GM21447 (cell line): ENCODE data around the gene MCIDAS.

ENCODE experiments used
- ATAC-seq: cut with Tn5 transposase; IDR thresholded peaks from one replicate; pipeline ENCODE4 v1.9.1; 2021; ENCODE audit not compliant: unreplicated experiment

MCIDAS gene

DNA sequence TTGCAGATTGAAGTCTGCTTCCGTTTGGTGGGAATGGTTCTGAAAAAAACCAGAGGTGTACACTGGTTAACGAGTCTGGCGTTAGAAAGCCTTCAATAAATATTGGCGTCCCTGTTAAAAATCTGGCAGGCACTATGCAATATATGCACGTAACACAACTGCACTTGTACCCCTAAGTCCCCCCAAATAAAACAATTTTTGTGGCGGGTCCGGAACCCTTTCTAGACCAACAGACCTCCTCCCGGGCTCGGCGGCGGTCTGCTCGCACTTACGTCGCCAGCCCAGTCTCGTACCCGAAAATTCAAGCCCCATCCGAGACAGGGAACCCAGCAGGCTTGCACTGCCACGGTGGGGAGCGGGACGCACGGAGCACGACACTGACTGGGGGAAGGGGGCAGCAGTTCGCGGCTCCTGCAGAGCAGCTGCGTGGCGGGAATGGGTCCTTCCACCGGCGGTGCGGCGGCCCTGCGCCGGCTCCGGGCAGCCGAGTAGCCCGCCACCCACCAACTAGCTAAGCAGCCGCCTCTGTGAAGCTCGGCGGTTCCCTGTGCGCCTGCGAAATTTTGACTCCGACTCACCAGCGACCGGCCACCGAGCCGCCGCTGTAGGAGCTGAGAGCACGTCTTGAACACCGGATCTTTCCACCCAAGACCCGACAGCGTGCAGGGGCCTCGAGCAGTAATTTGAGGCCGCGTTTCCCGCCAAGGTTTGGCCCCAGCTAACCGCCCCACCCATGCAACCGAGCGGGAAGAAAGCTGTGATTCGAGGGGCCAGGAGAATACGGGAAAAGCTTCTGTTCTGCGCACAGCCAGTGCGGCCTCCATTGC lies 3.9 kb downstream of the MCIDAS start:
- no peak for ATAC-seq

DNA sequence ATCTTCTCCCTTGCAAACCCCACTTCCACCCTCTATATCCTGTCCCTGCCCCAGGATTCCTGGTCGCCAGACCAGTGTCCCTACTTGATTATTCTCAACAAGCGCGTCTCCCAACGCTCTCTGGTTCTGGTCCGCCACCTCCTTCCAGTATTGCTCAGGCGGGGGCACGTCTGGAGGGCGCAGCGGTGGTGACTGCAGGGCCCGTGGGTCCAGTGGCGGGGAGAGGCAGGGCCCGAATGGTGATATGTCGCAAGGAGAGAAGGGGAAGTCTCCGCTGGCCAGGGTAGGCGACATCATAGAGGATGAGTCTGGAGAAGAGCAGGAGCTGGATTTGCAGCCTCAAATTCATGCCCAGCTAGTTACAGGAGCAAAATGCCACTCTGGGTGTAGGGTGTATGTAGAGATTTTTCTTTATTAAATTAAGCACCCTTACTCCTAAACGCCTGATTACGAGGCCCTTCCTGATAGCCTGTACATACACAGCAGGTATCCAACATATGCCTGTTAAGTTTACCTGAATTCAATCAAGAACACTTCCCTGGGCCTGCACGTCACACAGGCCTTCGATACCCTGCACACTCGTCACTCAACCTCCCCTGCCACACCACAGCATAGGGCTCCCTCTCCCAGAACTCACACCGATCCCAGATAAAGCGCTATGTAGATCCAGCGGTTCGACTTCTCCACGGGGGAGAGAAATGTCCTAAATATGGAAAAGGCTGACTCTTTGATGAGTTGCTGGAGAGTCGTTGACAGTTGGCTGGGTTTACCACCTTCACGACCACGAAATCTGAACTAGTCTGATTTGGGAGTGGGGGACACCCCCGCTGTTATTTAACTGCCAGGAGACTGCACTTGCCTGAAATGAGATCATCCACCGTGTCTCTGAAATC lies 4.8 kb downstream of the MCIDAS start:
- ATAC-seq, result no peak

DNA sequence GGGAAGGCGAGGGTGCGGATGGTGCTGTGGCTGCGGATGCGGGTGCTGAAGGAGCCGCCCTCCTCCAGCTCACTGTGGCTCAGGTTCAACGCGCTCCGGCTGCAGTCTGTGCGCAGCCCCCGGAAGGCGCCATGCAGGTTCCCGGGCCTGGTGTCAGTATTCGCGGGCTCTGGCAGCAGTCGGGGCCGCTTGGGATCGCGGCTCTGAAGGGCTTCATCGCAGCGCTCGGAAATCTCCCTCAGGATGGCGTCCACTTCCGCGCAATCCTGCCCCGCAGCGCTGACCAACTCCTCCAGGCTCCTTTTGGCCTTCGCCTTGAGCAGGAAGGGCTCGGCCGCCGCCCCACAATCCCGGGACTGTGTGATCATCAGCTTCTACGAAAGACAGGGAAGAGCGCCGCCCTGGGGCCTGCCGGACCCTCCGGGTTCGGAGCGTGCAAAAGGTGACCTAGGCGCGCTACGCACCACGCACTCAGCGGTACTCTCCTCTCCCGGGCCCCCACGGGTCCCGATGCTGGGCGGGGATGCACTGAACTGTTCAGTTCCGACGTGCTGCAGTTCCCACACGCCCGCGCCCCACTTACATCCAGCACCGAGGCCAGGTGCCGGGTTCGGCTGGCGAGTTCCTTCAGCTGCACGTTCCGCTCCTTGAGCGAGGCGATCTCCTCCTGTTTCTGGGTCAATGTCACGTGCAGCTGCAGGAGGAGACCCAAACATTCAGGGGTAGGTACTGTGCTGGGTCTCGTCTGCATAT lies 6.5 kb downstream of the MCIDAS start:
- no peak for ATAC-seq

DNA sequence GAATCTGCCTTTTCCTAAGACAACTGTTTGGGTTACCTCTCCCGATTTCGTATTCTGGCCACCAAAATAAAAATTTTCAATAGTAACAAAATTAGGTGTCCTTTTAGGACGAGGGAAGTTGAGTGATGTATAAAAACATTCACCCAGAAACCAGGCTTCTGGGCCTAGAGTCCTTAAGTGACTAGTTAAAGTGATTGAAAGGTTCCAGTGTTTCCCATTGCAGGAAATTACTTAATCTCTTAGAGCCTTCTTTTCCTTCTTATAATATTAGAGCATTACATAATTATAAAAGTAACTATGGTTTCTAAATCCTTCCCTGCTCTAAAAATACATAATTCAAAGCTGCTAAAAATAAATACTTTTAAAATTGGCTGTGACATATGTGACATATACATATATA lies 7.3 kb downstream of the MCIDAS start:
- no peak for ATAC-seq

DNA sequence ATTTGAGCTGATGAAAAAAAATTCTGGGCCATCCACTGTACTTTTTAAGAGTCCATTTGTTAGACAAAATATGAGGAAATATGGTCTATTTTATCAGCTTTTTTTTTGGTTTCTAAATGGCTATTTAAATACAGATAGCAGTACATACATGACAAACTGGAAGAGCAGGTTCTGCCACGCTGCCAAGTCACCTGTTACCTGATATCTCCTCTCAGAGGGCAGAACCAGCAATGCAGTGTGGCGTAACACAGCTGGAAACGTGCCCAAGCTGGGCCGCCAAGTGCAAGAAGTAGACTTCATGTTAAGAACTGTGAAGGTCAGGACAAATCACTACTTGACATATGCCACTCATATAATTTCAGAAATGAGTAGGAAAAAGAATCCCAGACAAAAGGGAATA lies 8.1 kb downstream of the MCIDAS start:
- ATAC-seq, result no peak

DNA sequence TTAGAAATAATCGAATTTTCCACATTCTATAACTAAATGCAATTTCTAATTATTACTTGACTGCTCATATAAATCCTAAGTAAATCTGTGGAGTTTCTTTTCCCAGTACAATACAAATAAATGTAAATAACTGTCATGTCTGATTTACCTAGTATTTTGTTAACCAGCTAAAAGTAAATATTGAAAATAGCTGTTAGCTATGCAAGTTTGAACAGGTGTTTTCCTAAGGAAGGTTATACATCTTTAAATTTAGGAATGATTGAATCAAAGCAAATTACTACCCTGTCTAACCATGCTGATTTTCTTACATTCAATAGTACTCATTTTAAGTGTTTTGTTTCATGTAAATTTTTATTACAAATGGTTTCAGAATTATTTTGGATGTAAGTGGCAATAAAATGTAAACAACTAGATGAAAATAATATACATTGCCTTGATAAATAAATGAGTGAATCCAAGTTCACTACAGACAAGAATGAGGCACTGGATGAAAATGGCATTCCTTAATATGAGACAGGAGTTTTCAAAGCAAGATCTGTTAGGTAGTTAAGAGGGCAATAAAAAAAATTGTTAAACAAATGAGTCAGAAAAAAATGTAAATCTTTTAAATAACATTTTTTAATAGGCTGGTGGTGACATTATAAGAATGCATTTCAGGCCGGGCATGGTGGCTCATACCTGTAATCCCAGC lies 15.8 kb downstream of the MCIDAS start:
- ATAC-seq, result no peak

DNA sequence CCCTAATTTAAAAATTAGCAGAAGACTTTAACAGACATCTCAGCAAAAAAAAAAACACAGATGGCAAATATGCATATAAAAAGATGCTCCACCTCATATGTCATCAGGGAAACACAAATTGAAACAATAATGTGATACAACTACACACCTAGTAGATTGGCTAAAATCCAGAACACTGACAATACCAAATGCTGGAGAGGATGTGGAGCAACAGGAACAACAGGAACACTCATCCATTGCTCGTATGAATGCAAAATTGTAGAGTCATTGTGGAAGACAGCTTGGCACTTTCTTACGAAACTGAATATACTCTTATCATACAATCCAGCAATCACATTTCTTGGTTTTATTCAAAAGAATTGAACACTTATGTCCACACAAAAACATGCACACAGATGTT lies 22.1 kb downstream of the MCIDAS start:
- ATAC-seq, result no peak

DNA sequence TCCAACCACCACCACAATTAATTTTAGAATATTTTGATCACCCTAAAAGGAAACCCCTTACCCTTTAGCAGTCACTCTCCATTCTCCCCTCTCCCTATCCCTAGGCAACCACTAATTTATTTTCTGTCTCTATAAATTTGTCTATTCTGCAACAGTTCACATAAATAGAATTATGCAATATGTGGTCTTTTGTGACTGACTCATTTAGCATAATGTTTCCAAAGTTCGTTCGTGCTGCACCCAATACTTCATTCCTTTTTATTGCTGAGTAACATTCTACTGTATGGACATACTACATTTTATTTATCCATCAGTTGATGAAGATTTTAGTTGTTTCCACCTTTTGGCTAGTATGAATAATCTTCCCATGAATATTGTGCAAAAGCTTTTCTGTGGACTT lies 36.0 kb downstream of the MCIDAS start:
- no peak for ATAC-seq

DNA sequence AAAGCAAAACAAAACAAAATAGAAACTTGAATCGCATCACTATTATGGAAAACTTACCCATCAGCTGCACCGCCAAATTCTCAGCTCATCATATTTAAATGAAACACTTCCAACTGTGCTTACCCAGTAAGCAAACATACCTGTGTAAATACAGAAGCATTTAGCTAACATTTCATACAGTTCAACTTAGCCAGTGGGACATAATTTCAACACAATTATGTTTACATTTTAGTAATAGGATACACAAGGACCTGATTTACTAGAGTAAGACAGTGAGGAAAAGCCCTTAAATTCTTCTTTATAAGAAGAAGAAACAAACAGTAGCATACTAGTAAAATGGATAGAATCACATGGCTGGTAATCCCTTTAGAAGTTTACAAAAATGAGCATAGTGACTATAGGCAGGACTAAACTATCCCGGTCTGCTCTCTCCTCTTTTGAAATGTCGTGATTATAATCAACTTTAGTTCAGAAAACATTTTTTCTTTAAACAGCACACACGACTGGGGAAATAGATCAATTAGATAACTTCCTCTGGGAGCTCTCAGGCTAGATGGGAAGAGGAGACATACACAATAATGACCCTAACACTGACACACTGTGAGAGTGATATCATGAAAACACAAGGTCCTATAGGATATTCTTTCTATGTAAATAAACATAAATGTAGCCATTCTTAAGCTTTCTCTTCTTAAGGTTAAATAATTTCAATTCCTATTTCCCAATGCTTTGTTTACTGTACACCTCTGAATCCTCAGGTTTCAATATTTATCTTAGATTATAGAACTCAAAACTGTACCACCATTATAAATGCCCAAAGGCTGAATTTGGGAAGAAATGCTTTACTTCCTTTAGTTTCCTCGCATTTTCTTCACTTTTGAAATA lies 38.2 kb downstream of the MCIDAS start:
- ATAC-seq, result no peak

DNA sequence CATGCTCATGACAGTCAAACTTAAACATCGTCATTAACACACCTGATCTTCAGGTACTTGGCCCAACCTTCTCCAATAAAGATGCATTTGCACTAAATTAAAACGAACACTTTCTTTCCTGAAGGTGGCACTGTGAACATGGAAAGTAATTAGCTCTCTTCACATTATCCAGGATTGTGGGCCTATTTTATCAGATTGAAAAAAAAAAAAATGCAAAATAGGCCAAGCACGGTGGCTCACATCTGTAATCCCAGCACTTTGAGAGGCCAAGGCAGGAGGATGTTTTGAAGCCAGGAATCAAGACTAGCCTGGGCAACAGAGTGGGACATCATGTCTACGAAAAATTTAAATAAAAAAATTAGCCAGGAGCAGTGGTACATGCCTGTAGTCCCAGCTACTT lies 39.7 kb downstream of the MCIDAS start:
- no peak for ATAC-seq

DNA sequence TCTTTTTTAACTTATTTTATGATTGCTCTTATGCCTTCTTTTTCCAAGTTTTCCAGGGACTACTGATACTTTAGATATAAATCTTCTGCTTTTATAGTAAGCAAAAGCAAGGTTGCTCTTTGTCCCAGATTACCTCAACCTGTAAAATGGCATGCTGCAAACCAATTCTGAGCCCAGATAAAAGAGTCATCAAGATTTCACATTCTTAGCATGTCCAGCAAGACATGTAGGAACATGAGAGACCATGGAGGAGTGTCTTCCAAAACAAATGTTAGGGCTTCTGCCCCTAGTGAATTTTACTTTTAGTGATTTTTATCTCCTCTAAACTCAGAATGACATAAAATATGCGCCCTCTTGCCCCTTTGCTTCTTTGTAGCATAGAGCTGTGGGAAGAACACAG lies 47.1 kb downstream of the MCIDAS start:
- no peak for ATAC-seq

DNA sequence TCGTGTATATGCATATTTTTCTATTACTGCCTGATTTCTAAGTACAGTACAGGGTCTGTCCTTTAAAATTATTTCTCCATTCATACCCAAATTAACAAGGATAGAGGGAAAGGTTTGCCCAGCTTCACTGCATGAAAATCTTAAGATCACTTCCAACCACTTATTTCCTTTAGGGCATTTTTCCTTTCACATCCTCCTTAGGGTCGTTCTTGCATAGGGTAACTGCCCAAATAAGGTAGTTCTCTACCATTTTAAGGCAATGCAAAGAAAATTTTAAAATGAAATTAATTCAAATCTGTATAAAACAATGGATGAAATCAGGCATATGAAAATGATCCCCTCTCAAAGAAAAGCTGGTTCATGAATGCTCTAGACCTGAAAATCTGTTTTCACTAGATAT lies 50.0 kb downstream of the MCIDAS start:
- ATAC-seq, result no peak

DNA sequence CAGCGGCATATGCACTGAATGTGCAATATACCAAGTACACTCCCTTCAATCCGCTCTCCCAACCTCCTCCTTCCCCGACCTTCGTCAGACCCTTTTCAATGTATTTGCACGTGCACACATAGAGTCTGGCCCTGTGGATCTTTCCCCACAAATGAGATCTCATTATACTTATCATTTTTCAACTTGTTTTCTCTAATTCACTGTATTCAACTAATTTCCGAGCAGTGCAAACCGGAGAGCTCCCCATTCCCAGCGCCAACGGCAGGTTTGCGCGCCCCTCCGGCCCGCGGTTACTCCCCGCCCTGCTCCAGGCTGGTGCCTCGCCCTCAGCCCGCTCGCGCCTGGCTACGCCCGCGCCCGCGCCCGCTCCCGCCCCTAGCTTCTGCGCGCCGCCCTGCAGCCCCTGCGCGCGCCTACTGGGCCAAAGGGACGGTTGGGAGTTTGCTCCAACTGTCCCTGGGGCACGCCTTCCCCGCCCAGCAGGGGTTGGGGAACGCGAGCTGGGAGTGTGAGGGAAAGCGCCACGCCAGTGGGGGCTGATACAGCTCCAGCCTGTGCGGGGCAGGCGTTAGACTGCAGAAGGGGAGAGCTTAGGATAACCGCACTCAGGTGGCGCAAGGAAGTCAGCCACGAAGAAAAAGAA lies 50.8 kb downstream of the MCIDAS start:
- no peak for ATAC-seq

DNA sequence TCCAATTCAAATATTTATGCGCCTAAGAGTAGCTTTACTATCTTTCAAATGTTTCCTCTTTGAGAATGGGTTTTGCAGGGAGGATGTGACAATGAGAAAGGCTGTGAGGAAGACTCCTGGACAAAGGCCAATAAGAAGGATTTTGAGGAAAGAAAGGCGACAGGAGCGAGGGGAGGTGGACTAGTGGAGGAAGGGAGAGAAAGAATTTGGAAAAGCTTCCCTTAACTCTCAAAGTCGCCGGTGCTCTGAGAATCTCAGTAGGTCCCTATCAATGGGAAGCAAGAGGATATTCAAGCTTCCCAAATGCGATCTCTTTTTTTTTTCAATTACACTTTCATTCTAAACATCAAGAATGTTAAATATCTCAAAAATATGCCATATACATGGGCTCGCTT lies 51.3 kb downstream of the MCIDAS start:
- no peak for ATAC-seq

DNA sequence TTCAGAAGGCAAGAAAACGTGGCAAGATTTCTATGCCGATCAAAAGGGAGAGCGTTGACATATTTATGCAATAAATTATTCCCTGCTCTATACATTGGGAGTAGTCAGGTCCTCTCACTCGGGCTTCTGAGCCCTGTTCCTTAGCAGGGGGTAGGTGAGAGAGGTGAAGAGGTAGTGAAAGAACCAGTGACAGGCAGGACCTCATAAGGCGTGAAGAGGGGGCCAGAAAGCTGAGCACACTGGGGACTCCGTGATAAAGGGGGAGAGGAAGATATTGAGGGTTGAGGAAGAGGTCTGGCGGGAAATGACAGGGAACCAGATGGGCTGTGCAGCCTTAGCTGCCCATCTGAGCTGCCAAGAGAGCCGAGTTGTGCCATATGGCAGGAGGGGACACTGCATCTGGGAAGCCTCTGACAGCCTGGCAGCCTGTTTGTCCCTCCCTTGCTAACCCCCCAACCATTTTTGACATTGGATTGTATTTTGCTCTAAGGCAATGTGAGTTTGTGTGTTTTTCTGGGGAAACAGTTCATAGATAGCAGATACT lies 53.4 kb downstream of the MCIDAS start:
- ATAC-seq, result peak; percentile 7

DNA sequence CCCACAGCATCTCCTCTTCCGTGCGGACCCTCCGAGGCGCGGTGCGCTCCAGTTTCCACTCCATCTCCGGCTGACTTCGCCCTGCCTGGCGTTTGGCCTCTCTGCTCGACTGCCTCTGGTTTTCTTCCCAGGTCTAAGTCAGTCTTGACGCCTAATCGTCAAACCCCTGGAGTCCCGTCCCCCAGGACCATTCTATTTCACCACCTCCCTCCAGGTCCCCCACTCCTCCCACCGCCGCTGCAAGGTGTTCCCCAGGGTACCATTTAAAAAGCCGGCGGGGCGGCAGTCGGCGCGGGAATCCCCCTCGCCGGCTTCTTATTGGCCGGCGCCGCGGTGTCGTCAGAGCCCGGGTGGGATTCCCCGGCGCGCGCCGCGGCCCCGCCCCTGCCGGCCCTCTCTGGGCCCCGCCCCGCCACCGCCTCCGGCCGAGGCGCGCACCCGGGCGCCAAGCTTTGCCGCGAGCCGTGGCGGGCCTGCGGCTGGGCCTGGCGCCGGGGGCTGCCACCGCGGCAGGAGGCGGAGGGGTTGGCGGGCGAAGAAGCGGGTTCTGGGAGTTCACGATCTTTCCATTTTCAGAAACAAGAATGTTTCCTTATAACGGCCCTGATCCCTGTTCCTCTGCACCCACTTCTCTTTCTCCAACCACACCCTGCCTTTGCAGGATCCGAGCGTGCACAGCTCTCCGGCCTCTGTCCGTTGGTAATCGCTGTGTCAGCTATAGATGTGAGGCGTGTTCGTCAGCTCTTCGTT lies 54.0 kb downstream of the MCIDAS start, which contains the start of gene CDC20B:
Gene CDC20B, minus strand, starts transcription at position 241 of the 750 bp plus-strand sequence. Its CDS starts 177 bp downstream, at position 64.
- ATAC-seq, result peak; percentile 85

DNA sequence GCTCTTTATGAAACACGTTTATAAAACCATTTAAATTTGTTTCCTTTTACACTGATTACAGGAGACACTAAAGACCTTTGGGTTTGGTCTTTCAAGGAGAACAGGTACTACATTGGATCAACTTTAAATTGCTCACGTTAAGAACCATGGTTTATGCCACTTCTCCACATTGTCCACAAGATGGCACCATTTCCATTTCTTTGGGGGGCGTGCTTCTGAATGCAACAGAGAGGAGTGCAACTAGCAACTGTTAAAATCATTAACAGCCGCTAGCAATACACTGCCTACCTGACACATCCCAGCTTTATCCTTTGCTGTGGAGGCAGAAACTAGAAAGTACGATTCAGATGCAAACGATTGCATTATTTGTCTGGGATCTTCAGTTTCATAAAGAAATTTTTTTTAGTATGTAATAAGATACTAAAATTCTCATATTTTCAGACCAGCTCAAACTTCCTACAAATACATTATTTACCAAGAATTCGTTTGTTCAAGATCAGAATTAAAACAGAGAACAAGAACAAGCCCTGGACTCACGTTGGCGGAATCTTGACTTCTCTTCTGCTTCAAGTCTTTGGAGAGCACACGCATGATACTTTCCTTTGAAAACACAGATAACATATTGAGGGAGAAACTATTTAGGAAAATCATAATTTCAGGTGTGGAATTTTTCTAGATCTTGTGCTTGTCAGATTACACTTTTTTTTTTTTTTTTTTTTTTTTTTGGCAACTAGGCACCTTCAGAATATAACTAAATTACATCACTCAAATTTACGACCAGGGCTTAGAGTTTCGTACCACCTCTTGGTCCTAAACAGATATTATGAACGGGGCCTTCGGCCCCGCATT lies 54.8 kb downstream of the MCIDAS start:
- ATAC-seq, result peak; percentile 64
